HepG2 (cell line): ENCODE data around the gene AGPAT3. TPM values are rescaled to one million over a fixed set of nuclear protein-coding genes. Genes with fewer than 3 reads are reported as not detected.

Source experiments
- ATAC-seq: fragments of 200-7000 bp; cut with Tn5 transposase; 3 replicates; pipeline ENCODE4 v1.9.1; 2020; ENCODE audit warnings: mild to moderate bottlenecking, moderate library complexity
- BruUV-seq: library from RNA; stranded (reverse); fragments of 400-500 nt; replicated peaks from 2 replicates; lab custom pipeline; 2021; lab: Mats Ljungman, UMichigan
- CTCF ChIA-PET: fragments of 300-600 bp; formaldehyde crosslinking; extraction: SDS; loops from one replicate; lab custom pipeline; 2021; ENCODE audit warnings: low total read pairs, inconsistent platforms, low intra/inter-chr PET ratio; lab: Yijun Ruan, JAX
- POLR2A ChIA-PET: fragments of 350-600 bp; sonication (Branson Sonifier 250); formaldehyde crosslinking; loops from one replicate; lab custom pipeline; 2020; ENCODE audit warnings: antibody characterized with exemption, inconsistent platforms; lab: Yijun Ruan, JAX
- DNase-seq: peaks from one replicate; pipeline ENCODE4 v3.0.0-alpha.2; 2015; ENCODE audit warnings: low spot score
- FAIRE-seq: peaks from 3 replicates; lab custom pipeline; 2011; peaks lifted over from hg19 to GRCh38; lab: Jason Lieb, UNC
- H2AFZ ChIP-seq: one replicate; pipeline ENCODE4 v1.6.1; 2011; ENCODE audit warnings: low read length, inconsistent platforms
- H3K27ac ChIP-seq: fragments of 300-600 bp; 3 replicates; pipeline ENCODE4 v1.8.0; 2011; ENCODE audit warnings: mixed run types, mild to moderate bottlenecking, mixed read lengths, low read length, inconsistent platforms; ENCODE audit not compliant: insufficient read depth; ENCODE audit errors: extremely low read length
- H3K27me3 ChIP-seq, 2 experiments: fragments of 200-600 bp in 1 of 2; 2 replicates in 1 of 2; 3 replicates in 1 of 2; pipeline versions ENCODE4 v1.6.0 to v1.8.0; 2011; ENCODE audit warnings: low read length in 2 of 2, mild to moderate bottlenecking in 2 of 2, moderate library complexity in 2 of 2, inconsistent platforms in 1 of 2; ENCODE audit not compliant: insufficient read depth in 2 of 2, control insufficient read depth in 1 of 2
- H3K36me3 ChIP-seq, 2 experiments: fragments of 200-600 bp in 1 of 2; replicated peaks in 1 of 2; 2 replicates in 1 of 2; 3 replicates in 1 of 2; pipeline versions ENCODE4 v1.5.1 to v1.8.0; 2011; ENCODE audit warnings: low read length in 2 of 2, inconsistent platforms in 1 of 2; ENCODE audit not compliant: insufficient read depth in 2 of 2, control insufficient read depth in 1 of 2
- H3K4me1 ChIP-seq: 2 replicates; pipeline ENCODE4 v1.5.1; 2012; ENCODE audit warnings: low read length, inconsistent platforms; ENCODE audit not compliant: insufficient read depth
- H3K4me2 ChIP-seq: 2 replicates; pipeline ENCODE4 v1.6.0; 2011; ENCODE audit warnings: low read depth, low read length, inconsistent platforms
- H3K4me3 ChIP-seq, 3 experiments: fragments of 200-600 bp in 1 of 3; sonication (generic), shearing (Covaris generic) in 1 of 3; replicated peaks in 1 of 3; 2 replicates each; pipeline ENCODE4 v1.5.1; 2011 to 2016; ENCODE audit warnings: low read length in 3 of 3, inconsistent platforms in 2 of 3, low read depth in 2 of 3, mild to moderate bottlenecking in 2 of 3, control low read depth in 1 of 3, mixed read lengths in 1 of 3; ENCODE audit not compliant: insufficient read depth in 1 of 3
- H3K79me2 ChIP-seq: one replicate; pipeline ENCODE4 v1.6.1; 2011; ENCODE audit warnings: low read length, inconsistent platforms; ENCODE audit not compliant: insufficient read depth
- H3K9ac ChIP-seq: 2 replicates; pipeline ENCODE4 v1.6.0; 2011; ENCODE audit warnings: mild to moderate bottlenecking, low read depth, low read length, inconsistent platforms; ENCODE audit not compliant: insufficient read depth
- H3K9me3 ChIP-seq: 2 replicates; pipeline ENCODE4 v1.5.1; 2012; ENCODE audit warnings: mild to moderate bottlenecking, low read length
- H4K20me1 ChIP-seq: 2 replicates; pipeline ENCODE4 v1.6.0; 2011; ENCODE audit warnings: inconsistent platforms, mild to moderate bottlenecking, low read length, moderate library complexity; ENCODE audit not compliant: insufficient read depth
- CENPT ChIP-seq: sonication (generic); formaldehyde crosslinking; IDR thresholded peaks from 2 replicates; pipeline ENCODE4 v1.8.0; 2022; ENCODE audit warnings: low read depth, mild to moderate bottlenecking, moderate library complexity, missing genetic modification reagents
- HNRNPH1 ChIP-seq: fragments of 200-400 bp; formaldehyde crosslinking; optimal IDR thresholded peaks from 2 replicates; pipeline ENCODE3; 2017; ENCODE audit warnings: mild to moderate bottlenecking, low read depth, low read length
- MAFF ChIP-seq: IDR thresholded peaks from 2 replicates; pipeline ENCODE4 v1.6.1; 2011; ENCODE audit warnings: low read depth, low read length, improper control_type of control experiment
- SIX4 ChIP-seq: sonication (generic); formaldehyde crosslinking; IDR thresholded peaks from 2 replicates; pipeline ENCODE4 v1.4.0; 2020; ENCODE audit warnings: missing genetic modification reagents
- SP140L ChIP-seq: sonication (generic); formaldehyde crosslinking; IDR thresholded peaks from 2 replicates; pipeline ENCODE4 v1.4.0; 2020; ENCODE audit warnings: missing genetic modification reagents, borderline replicate concordance
- STAT5B ChIP-seq: sonication (generic); formaldehyde crosslinking; IDR thresholded peaks from 2 replicates; pipeline ENCODE4 v1.4.0; 2020; ENCODE audit warnings: missing genetic modification reagents
- ZC3H13 ChIP-seq: sonication (generic); formaldehyde crosslinking; IDR thresholded peaks from 2 replicates; pipeline ENCODE4 v1.8.1; 2023; ENCODE audit warnings: mild to moderate bottlenecking, missing genetic modification reagents, moderate library complexity
- ZNF446 ChIP-seq: sonication (generic); formaldehyde crosslinking; IDR thresholded peaks from 2 replicates; pipeline ENCODE4 v1.5.0; 2020; ENCODE audit warnings: mild to moderate bottlenecking, missing genetic modification reagents
- ZNF766 ChIP-seq: sonication (generic); formaldehyde crosslinking; IDR thresholded peaks from 2 replicates; pipeline ENCODE4 v1.5.0; 2020; ENCODE audit warnings: missing genetic modification reagents, borderline replicate concordance
- WGBS: methylation state at CpG from one replicate; pipeline ENCODE4 v1.1.6; 2017; ENCODE audit warnings: low lambda C conversion rate; 5-methylcytosine and 5-hydroxymethylcytosine counted together
- in situ Hi-C: cut with HindIII; loops from 2 replicates; pipeline ENCODE4 v1.10.0; 2017; ENCODE audit warnings: low pct_unique_long_range_greater_than_20kb; ENCODE audit not compliant: extremely low pct_ligation_motif_present
- intact Hi-C: fragments of 100-400 bp; cut with micrococcal nuclease; formaldehyde crosslinking; loops from one replicate; pipeline ENCODE4 v1.10.0; 2022; ENCODE audit not compliant: unreplicated experiment
- polyA plus RNA-seq, 8 experiments: library from polyadenylated mRNA; depleted of rRNA in 3 of 8; stranded (reverse) in 7 of 8; unstranded in 1 of 8; fragments of >200 nt; fragmentation: Illumina TruSeq in 4 of 8; extraction: Trizol in 4 of 8; gene quantifications; 2 replicates each; pipeline versions ENCODE4 v1.2.1 to v1.2.3, GENCODE V29; 2011 to 2016; ENCODE audit warnings: low read depth in 4 of 8, missing spikeins in 1 of 8, mixed read lengths in 1 of 8; ENCODE audit not compliant: insufficient read depth in 1 of 8
- total RNA-seq, 5 experiments: library from RNA; depleted of rRNA; stranded (reverse); fragments of >200 nt; fragmentation: Illumina TruSeq; extraction: Trizol; gene quantifications; 2 replicates each; pipeline ENCODE4 v1.2.3, GENCODE V29; 2016; ENCODE audit warnings: low read depth in 1 of 5
- TF ChIP-seq, protein P1 (sequence below): sonication (generic); formaldehyde crosslinking; IDR thresholded peaks from 2 replicates; pipeline ENCODE4 v1.4.0; 2020; ENCODE audit warnings: missing genetic modification reagents, borderline replicate concordance
- TF ChIP-seq, protein P2 (sequence below), 2 experiments: sonication (generic) in 1 of 2; formaldehyde crosslinking in 1 of 2; IDR thresholded peaks; 2 replicates each; pipeline versions ENCODE4 v1.4.0 to v1.6.1; 2018 to 2020; ENCODE audit warnings: missing genetic modification reagents in 2 of 2, borderline replicate concordance in 1 of 2, low read depth in 1 of 2, mild to moderate bottlenecking in 1 of 2, missing biosample characterization in 1 of 2
- TF ChIP-seq, protein P3 (sequence below): sonication (generic); formaldehyde crosslinking; IDR thresholded peaks from 2 replicates; pipeline ENCODE4 v1.4.0; 2020; ENCODE audit warnings: mild to moderate bottlenecking, missing genetic modification reagents
- TF ChIP-seq, protein P4 (sequence below): sonication (generic); formaldehyde crosslinking; IDR thresholded peaks from 2 replicates; pipeline ENCODE4 v1.5.0; 2020; ENCODE audit warnings: missing genetic modification reagents
- TF ChIP-seq, protein P5 (sequence below): sonication (generic); formaldehyde crosslinking; IDR thresholded peaks from 2 replicates; pipeline ENCODE4 v1.4.0; 2020; ENCODE audit warnings: missing genetic modification reagents

AGPAT3 gene
- total and polyA plus RNA-seq, 2 of the 13 experiments (the other 11 are each of a cell fraction or from before 2014, with no cell fraction given), result 32.2 to 54.4 TPM

DNA sequence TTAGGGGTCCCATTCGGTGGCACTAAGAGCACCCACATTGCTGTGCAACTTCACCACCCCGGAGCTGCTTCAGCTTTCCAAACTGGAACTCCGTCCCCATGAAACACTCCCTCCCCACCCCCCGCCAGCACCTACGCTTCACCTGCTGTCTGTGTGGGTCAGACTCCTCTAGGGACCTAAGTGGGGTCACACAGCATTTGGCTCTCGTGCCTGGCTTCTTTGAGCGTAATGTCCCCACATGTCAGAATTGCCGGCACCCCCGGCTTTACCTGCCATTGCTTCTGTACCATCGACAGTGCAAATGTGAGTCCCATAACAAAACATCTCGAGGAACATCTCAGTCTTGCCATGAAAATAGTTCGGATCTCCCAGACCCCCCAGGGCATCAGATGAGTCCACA is 35.9 kb upstream of the AGPAT3 start:
- Histone ChIP-seq H3K4me2 (peak overlapping the region; percentile 68; the same call in 1 of the 2 replicates), H3K27me3 (peaks cover 15 to 39% of the 10 kb centered on the region in 2 experiments), H3K9me3 (no peaks in the 10 kb centered on the region), H2AFZ (no peak overlapping the region), H3K36me3 (no peaks in the 10 kb centered on the region), H4K20me1 (no peaks in the 10 kb centered on the region), H3K4me1 (peaks cover 46% of the 10 kb centered on the region), H3K27ac (no peak overlapping the region), H3K9ac (no peak overlapping the region), H3K4me3 (peak overlapping the region in 1 of 3 experiments; percentile 36; a peak in 1 of 6 replicates), H3K79me2 (no peaks in the 10 kb centered on the region)
- DNase-seq (no peak), FAIRE-seq (no peak), ATAC-seq (no peak)
- in situ Hi-C loops, result no loop called here
- ChIA-PET CTCF (no interaction called here), POLR2A (interaction anchor here (0.6 kb wide), 1 partner anchor 12 kb away, joined by 4 read pairs; no protein-coding TSS in a partner anchor)
- 51% methylated on average over 12 of the region's 12 CpGs for WGBS
- BruUV-seq, result no TSS peak
- intact Hi-C loops, result no loop called here
- TF ChIP-seq, protein P1, sequence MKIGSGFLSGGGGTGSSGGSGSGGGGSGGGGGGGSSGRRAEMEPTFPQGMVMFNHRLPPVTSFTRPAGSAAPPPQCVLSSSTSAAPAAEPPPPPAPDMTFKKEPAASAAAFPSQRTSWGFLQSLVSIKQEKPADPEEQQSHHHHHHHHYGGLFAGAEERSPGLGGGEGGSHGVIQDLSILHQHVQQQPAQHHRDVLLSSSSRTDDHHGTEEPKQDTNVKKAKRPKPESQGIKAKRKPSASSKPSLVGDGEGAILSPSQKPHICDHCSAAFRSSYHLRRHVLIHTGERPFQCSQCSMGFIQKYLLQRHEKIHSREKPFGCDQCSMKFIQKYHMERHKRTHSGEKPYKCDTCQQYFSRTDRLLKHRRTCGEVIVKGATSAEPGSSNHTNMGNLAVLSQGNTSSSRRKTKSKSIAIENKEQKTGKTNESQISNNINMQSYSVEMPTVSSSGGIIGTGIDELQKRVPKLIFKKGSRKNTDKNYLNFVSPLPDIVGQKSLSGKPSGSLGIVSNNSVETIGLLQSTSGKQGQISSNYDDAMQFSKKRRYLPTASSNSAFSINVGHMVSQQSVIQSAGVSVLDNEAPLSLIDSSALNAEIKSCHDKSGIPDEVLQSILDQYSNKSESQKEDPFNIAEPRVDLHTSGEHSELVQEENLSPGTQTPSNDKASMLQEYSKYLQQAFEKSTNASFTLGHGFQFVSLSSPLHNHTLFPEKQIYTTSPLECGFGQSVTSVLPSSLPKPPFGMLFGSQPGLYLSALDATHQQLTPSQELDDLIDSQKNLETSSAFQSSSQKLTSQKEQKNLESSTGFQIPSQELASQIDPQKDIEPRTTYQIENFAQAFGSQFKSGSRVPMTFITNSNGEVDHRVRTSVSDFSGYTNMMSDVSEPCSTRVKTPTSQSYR, result no peak
- TF ChIP-seq ZC3H13 (CRISPR knock-in tag) (no peak), CENPT (CRISPR knock-in tag) (no peak), SIX4 (CRISPR knock-in tag) (no peak), MAFF (no peak), ZNF446 (CRISPR knock-in tag) (no peak), SP140L (CRISPR knock-in tag) (no peak), HNRNPH1 (no peak), STAT5B (CRISPR knock-in tag) (no peak), ZNF766 (CRISPR knock-in tag) (no peak)
- TF ChIP-seq, protein P2, sequence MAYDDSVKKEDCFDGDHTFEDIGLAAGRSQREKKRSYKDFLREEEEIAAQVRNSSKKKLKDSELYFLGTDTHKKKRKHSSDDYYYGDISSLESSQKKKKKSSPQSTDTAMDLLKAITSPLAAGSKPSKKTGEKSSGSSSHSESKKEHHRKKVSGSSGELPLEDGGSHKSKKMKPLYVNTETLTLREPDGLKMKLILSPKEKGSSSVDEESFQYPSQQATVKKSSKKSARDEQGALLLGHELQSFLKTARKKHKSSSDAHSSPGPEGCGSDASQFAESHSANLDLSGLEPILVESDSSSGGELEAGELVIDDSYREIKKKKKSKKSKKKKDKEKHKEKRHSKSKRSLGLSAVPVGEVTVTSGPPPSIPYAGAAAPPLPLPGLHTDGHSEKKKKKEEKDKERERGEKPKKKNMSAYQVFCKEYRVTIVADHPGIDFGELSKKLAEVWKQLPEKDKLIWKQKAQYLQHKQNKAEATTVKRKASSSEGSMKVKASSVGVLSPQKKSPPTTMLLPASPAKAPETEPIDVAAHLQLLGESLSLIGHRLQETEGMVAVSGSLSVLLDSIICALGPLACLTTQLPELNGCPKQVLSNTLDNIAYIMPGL (CRISPR knock-in tag; IDR thresholded peaks at IDR 0.05; ENCODE audit: borderline replicate concordance in 1 of 2, low read depth in 1 of 2), result no peak
- TF ChIP-seq, protein P3, sequence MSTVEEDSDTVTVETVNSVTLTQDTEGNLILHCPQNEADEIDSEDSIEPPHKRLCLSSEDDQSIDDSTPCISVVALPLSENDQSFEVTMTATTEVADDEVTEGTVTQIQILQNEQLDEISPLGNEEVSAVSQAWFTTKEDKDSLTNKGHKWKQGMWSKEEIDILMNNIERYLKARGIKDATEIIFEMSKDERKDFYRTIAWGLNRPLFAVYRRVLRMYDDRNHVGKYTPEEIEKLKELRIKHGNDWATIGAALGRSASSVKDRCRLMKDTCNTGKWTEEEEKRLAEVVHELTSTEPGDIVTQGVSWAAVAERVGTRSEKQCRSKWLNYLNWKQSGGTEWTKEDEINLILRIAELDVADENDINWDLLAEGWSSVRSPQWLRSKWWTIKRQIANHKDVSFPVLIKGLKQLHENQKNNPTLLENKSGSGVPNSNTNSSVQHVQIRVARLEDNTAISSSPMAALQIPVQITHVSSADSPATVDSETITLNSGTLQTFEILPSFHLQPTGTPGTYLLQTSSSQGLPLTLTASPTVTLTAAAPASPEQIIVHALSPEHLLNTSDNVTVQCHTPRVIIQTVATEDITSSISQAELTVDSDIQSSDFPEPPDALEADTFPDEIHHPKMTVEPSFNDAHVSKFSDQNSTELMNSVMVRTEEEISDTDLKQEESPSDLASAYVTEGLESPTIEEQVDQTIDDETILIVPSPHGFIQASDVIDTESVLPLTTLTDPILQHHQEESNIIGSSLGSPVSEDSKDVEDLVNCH (CRISPR knock-in tag), result no peak
- TF ChIP-seq, protein P4, sequence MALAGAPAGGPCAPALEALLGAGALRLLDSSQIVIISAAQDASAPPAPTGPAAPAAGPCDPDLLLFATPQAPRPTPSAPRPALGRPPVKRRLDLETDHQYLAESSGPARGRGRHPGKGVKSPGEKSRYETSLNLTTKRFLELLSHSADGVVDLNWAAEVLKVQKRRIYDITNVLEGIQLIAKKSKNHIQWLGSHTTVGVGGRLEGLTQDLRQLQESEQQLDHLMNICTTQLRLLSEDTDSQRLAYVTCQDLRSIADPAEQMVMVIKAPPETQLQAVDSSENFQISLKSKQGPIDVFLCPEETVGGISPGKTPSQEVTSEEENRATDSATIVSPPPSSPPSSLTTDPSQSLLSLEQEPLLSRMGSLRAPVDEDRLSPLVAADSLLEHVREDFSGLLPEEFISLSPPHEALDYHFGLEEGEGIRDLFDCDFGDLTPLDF (CRISPR knock-in tag), result no peak
- TF ChIP-seq, protein P5, sequence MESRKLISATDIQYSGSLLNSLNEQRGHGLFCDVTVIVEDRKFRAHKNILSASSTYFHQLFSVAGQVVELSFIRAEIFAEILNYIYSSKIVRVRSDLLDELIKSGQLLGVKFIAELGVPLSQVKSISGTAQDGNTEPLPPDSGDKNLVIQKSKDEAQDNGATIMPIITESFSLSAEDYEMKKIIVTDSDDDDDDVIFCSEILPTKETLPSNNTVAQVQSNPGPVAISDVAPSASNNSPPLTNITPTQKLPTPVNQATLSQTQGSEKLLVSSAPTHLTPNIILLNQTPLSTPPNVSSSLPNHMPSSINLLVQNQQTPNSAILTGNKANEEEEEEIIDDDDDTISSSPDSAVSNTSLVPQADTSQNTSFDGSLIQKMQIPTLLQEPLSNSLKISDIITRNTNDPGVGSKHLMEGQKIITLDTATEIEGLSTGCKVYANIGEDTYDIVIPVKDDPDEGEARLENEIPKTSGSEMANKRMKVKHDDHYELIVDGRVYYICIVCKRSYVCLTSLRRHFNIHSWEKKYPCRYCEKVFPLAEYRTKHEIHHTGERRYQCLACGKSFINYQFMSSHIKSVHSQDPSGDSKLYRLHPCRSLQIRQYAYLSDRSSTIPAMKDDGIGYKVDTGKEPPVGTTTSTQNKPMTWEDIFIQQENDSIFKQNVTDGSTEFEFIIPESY (CRISPR knock-in tag), result no peak
